Astrocyte of the cerebellum (primary cell): ENCODE data around the gene GNB1.
"Not testable (repeated sequence)": the region's sequence is repeated elsewhere in the genome, so short reads cannot be mapped to it uniquely, and the experiment has no call there.

Source experiments
- DNase-seq: peaks from one replicate; pipeline ENCODE4 v3.0.0-alpha.2; 2011; ENCODE audit warnings: low read depth
- H3K4me3 ChIP-seq: 2 replicates; pipeline ENCODE4 v1.5.1; 2011; ENCODE audit warnings: mild to moderate bottlenecking, low read depth, low read length, moderate library complexity
- in situ Hi-C: cut with HindIII; loops from 2 replicates; pipeline ENCODE4 v1.10.0; 2017; ENCODE audit warnings: low sequenced_read_pairs
- TF ChIP-seq, protein P1 (sequence below): IDR thresholded peaks from 2 replicates; pipeline ENCODE4 v1.5.1; 2012; ENCODE audit warnings: low read length, low read depth, moderate library complexity, mild to moderate bottlenecking; ENCODE audit errors: missing control alignments

GNB1 gene

DNA sequence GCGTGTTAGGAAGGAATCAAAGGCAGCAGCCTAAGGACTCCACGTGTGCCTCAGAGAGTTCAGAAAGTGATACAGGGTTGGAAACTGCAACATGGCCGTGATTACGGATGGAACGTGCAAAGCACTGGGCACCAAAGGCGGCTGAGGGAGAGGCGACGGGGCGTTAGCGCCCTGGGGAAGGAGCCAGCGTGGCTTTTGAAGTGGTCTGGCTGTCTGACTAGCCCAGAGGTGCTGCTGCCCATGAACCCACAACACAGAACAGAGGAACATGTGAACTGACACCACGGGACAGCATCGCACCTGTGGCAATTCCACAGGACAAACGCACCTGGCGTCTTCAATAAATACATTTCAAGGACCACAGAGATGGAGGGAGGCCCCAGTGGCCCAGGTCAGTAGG, 46.2 kb upstream of the GNB1 start:
- no peak for DNase-seq
- in situ Hi-C loops = no loop called here
- TF ChIP-seq, protein P1, sequence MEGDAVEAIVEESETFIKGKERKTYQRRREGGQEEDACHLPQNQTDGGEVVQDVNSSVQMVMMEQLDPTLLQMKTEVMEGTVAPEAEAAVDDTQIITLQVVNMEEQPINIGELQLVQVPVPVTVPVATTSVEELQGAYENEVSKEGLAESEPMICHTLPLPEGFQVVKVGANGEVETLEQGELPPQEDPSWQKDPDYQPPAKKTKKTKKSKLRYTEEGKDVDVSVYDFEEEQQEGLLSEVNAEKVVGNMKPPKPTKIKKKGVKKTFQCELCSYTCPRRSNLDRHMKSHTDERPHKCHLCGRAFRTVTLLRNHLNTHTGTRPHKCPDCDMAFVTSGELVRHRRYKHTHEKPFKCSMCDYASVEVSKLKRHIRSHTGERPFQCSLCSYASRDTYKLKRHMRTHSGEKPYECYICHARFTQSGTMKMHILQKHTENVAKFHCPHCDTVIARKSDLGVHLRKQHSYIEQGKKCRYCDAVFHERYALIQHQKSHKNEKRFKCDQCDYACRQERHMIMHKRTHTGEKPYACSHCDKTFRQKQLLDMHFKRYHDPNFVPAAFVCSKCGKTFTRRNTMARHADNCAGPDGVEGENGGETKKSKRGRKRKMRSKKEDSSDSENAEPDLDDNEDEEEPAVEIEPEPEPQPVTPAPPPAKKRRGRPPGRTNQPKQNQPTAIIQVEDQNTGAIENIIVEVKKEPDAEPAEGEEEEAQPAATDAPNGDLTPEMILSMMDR = no peak
- no peak overlapping the region for H3K4me3 ChIP-seq

DNA sequence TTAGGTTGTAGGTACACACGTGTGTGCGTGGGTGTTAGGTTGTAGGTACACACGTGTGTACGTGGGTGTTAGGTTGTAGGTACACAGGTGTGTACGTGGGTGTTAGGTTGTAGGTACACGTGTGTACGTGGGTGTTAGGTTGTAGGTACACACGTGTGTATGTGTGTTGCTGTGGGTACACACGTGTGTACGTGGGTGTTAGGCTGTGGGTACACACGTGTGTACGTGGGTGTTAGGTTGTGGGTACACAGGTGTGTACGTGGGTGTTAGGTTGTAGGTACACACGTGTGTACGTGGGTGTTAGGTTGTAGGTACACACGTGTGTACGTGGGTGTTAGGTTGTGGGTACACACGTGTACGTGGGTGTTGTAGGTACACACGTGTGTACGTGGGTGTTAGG, 44.0 kb upstream of the GNB1 start:
- in situ Hi-C loops = loop anchor here (5.0 kb wide), 1 partner anchor 57 kb away; no protein-coding TSS in a partner anchor
- not testable (repeated sequence) for H3K4me3 ChIP-seq, DNase-seq

DNA sequence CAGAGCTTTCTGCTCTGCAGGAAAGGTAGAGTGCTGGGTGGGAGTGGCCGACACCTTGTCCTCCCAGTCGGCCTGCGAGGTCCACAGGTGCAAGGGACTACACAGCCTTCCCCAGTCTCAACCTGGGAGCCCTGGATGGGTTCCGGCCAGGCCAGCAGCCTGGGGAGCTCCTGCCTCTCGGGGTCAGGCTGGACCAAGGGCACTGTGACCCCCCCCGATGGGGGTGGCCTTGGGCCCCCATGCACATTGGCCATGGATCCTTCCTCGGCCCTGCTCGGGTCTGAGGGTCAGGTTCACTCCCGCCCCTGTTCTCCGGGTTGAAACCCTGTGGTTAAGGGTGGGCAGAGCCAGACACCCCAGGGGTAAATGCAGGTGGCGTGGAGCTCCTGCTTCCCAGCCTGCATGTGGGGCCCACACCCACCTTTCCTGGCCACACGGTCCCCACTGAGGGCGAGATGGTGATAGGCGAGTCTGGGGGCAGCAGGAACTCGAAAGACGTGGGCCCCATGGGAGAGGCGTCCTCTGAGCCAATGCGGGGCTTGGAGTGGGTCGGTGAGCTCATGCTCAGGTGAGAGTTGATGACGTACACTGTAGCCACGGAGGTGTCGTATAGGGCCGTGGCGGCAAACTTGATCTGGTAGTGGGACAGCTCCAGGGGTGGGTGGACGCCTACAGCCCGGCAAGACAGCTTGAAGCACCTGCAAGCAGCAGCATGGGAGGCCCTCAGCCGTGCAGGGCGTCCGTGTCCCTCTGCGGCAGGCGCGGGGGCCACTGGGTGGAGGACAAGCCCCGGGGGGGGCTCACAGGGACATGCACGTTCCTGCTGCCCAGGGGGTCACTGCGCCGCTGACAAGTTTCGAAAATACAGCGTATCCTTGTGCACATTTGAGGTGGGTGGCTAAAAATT, 39.0 kb upstream of the GNB1 start:
- DNase-seq = no peak
- H3K4me3 ChIP-seq = no peak overlapping the region
- TF ChIP-seq, protein P1 = no peak
- in situ Hi-C loops = loop anchor here (5.0 kb wide), 1 partner anchor 62 kb away; no protein-coding TSS in a partner anchor

DNA sequence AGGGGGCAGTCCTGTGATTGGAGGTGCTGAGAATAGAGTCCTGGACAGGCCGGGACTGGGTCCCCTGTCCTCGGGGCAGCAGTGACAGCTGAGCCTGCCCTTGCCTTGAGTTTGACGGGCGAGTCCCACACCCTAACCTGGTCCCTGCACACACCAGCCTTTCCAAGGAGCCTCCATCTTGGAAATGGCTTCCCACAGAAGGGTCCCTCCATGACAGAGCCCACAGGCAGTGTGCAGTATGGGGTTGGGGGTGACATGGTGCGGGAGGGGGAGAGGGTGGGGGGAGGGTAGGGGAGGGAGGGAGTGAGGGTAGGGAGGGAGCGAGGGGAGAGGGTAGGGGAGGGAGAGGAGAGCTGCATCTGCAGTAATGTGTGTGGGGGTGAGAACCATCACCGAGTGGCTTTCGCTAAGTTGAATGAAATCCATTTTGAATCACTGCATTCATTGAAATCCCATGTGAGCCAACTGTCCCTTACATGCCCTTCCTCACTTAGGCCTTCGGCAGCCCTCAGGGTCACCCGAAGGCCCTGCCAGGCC, 38.3 kb upstream of the GNB1 start:
- DNase-seq = no peak
- TF ChIP-seq, protein P1 = no peak
- in situ Hi-C loops = no loop called here

DNA sequence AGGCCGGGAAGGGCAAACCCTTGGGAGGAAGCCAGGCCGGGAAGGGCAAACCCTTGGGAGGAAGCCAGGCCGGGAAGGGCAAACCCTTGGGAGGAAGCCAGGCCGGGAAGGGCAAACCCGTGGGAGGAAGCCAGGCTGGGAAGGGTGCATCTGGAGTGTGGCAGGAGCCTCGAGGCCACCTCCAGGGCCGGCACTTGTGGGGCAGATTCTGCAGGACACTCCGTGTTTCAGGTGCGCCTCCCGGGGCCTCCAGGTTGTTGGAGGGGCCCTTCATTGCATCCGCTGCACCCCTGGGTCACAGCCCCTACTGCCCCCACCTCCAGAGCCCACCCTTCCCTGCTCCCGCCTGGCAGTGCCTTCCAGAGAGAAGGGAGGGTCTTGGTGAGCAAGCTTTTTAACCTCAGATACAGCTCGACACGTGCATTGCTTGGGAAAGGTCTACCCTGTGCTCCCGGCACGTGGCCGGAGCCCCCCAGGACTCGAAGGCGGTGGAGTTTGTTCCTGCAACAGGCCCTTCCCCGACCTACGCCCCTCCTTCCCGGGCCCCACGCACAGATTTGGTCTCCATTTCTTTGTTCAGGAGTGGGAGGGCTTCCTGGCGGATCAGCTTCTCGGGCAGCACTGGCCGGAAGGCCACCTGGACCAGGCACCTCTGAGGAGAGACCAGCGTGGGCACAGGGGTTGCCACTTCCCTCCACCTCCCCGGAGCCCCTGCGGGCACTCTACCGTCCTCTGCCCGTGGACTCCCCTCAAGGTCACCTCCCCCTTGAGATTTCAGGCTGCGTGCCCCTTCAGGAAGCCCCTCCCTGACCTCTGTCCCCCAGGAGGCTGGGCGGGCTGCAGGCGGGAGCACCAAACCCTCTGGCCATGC, 37.6 kb upstream of the GNB1 start:
- in situ Hi-C loops = no loop called here
- DNase-seq = no peak
- H3K4me3 ChIP-seq = no peak overlapping the region
- TF ChIP-seq, protein P1 = no peak

More for the DNA sequence above, 38.3 kb upstream of the GNB1 start:
- no peak overlapping the region for H3K4me3 ChIP-seq

DNA sequence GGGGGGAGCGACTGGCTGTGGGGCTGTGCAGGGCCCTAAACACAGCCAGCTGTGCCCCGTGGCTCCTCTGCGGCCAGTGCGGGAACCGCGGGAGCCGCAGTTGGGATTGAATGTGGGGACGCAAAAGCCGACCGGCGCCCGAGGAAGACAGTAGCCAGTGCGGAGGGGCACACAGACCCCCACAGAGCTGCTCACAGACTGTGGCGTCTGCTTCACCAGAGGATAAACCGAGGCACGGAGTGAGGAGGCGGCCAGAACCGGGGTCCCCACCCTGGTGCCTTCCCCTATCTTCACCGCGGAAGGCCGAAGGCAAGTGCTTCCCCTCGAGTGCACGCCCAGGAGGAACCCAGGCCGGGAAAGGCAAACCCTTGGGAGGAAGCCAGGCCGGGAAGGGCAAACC, 36.9 kb upstream of the GNB1 start:
- in situ Hi-C loops = no loop called here
- no peak for DNase-seq
- TF ChIP-seq, protein P1 = no peak
- no peak overlapping the region for H3K4me3 ChIP-seq
